GM12874 (cell line): ENCODE measurements around the gene HEATR5A.

Source experiments
- CTCF ChIP-seq: IDR thresholded peaks from 2 replicates; pipeline ENCODE4 v1.5.1; 2011; ENCODE audit warnings: low read depth, mild to moderate bottlenecking, control low read depth, low read length, moderate library complexity; ENCODE audit not compliant: insufficient read depth

Gene HEATR5A

GRCh38 chr14:31265701-31266398 lies 154.5 kb downstream of the HEATR5A start:
- TF ChIP-seq CTCF = no peak

GRCh38 chr14:31263485-31264133 lies 156.7 kb downstream of the HEATR5A start:
- TF ChIP-seq CTCF = no peak

DNA sequence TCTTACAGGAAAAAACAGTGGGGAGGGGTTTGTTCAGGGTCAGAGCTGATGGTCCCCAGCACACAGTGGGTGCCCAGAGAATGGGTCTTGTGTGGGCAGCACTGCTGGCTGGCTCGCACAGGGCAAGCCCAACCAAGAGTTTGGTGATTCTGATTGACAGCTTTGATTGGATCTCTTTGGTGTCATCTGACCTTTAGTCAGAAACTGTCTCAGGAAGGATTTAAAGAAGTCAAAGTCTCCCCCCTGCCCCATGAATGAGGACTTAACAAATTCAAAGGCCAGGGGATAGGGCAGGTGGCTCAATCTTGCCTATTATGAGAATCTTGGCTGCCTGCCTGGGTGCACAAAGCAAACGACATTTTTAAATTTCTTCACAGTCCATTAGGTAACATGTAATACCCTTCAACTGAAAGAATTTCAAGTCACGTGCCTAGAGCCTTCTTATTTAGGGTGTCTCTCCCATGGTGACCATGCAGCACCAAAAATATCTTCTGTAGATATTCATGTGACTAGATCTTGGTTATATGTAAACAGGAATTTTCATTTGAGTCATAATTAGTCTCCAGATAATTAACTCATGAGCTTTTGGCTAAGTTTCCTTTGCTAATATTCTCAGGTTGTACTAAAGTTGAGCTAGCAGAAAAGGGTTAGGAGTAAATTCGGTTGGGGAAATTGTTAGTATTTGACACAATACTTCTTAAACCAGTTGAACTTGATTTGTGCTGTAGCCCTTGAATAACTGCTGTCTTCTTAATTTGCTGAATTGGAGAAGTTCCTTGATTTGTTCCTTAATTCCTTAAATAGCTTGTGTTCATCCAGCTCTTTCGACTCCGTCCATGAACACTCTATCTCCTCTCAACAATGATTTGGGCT lies 158.3 kb downstream of the HEATR5A start:
- no peak for TF ChIP-seq CTCF

- TF ChIP-seq CTCF = no peak
These were observed 158.9 kb downstream of the HEATR5A start for GRCh38 chr14:31261523-31261858.

DNA sequence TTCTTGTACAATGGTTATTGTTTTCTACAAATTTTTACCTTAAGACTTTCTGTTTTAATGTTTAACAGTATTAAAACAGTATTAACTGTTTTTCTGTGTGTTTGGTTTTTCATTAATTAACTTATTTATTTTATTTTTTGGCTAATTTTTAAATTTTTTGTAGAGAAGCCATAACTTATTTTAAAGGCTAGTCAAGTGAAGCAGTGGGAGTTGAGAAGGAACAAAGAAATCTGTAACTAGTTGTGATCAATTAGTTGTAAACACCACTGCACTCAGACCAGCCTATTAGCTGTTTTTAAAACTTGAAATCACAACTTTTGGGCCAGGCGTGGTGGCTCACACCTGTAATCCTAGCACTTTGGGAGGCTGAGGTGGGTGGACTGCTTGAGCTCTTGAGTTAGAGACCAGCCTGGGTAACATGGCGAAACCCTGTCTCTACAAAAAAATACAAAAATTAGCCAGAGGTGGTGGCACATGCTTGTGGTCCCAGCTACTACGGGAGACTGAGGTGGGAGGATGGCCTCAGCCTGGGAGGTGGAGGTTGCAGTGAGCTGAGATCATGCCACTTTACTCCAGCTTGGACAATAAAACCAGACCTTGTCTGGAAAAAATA lies 161.8 kb downstream of the HEATR5A start:
- no peak for TF ChIP-seq CTCF

GRCh38 chr14:31257244-31257553 lies 163.2 kb downstream of the HEATR5A start:
- TF ChIP-seq CTCF = no peak
